HG03196 (cell line): Measurements from ENCODE around the gene CAMSAP1.

Experiments
- ATAC-seq: cut with Tn5 transposase; IDR thresholded peaks from one replicate; pipeline ENCODE4 v1.9.1; 2021; ENCODE audit not compliant: unreplicated experiment

CAMSAP1 gene

GRCh38 chr9:135939351-135940265 is 32.3 kb upstream of the CAMSAP1 start:
- ATAC-seq: no peak

- ATAC-seq: no peak
Measured at GRCh38 chr9:135937521-135938489, 30.5 kb upstream of the CAMSAP1 start.

- ATAC-seq: no peak
Measured at GRCh38 chr9:135933114-135933513, 25.8 kb upstream of the CAMSAP1 start.

- ATAC-seq: no peak
Measured at GRCh38 chr9:135932656-135933055, 25.3 kb upstream of the CAMSAP1 start.

GRCh38 chr9:135931349-135931820 is 24.0 kb upstream of the CAMSAP1 start:
- no peak for ATAC-seq

- no peak for ATAC-seq
Measured at GRCh38 chr9:135930446-135931345, 23.4 kb upstream of the CAMSAP1 start.

GRCh38 chr9:135929656-135930445 is 22.5 kb upstream of the CAMSAP1 start:
- ATAC-seq: no peak

GRCh38 chr9:135928731-135929655 is 21.6 kb upstream of the CAMSAP1 start:
- no peak for ATAC-seq

GRCh38 chr9:135928074-135928730 is 20.9 kb upstream of the CAMSAP1 start:
- ATAC-seq: no peak

GRCh38 chr9:135927195-135928013 is 20.1 kb upstream of the CAMSAP1 start:
- ATAC-seq: no peak

- no peak for ATAC-seq
Measured at GRCh38 chr9:135926402-135927194, 19.3 kb upstream of the CAMSAP1 start.

- no peak for ATAC-seq
Measured at GRCh38 chr9:135925496-135926133, 18.3 kb upstream of the CAMSAP1 start.

GRCh38 chr9:135924628-135925338 is 17.4 kb upstream of the CAMSAP1 start:
- no peak for ATAC-seq

- ATAC-seq: no peak
Measured at GRCh38 chr9:135923508-135923907, 16.2 kb upstream of the CAMSAP1 start.

GRCh38 chr9:135921749-135922310 is 14.5 kb upstream of the CAMSAP1 start:
- no peak for ATAC-seq
